Measurements from ENCODE around the gene OGFOD3. TPM values are rescaled to one million over a fixed set of nuclear protein-coding genes. Genes with fewer than 3 reads are reported as not detected.
"Not testable (repeated sequence)": the region's sequence is repeated elsewhere in the genome, so short reads cannot be mapped to it uniquely, and the experiment has no call there.

Gene OGFOD3
- total RNA-seq, 1 donor from 2014 or later: 27.1 TPM

DNA sequence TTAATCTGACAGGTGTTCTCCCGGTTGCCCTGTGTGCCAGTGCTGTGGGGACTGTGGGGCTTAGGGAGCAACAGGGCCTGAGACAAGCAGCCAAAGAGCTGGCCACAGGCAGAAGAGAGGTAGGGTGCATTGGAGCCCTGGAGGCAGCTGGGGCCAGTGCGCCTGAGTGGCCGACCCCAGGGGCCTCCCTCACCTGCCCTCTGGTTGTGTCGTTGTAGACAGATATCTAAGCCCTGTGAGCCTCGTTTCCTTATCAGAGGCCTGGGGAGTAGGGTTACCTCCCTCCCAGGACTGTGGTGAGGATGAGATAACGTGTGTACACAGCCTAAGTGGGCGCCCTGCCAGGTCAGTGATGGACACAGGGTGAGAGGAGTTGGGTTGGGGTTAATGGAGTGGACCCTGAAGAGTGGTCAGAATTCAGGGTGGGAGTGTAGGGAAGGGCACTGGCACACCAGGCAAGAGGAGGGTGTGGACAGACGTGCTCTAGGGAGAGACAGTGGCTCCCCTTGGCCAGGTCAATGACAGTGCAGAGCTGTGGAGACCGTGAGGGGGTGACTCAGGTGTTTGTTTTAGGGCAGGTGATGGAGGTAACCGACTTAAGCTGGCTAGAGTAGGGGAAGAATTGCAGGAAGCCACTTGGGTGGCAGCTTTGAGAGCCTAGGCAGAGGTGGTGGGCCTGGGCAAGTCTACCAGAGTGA is 43.6 kb upstream of the OGFOD3 start:
- H3K4me3 ChIP-seq: no peak overlapping the region
- no peaks in the 10 kb centered on the region for H3K27me3 ChIP-seq (ENCODE audit: low read depth)
- intact Hi-C loops (cut with DNase I): no loop called here
- H3K9me3 ChIP-seq: no peaks in the 10 kb centered on the region
- peaks cover 21% of the 10 kb centered on the region for H3K4me1 ChIP-seq
- no peak for ATAC-seq
- TF ChIP-seq, protein P1, sequence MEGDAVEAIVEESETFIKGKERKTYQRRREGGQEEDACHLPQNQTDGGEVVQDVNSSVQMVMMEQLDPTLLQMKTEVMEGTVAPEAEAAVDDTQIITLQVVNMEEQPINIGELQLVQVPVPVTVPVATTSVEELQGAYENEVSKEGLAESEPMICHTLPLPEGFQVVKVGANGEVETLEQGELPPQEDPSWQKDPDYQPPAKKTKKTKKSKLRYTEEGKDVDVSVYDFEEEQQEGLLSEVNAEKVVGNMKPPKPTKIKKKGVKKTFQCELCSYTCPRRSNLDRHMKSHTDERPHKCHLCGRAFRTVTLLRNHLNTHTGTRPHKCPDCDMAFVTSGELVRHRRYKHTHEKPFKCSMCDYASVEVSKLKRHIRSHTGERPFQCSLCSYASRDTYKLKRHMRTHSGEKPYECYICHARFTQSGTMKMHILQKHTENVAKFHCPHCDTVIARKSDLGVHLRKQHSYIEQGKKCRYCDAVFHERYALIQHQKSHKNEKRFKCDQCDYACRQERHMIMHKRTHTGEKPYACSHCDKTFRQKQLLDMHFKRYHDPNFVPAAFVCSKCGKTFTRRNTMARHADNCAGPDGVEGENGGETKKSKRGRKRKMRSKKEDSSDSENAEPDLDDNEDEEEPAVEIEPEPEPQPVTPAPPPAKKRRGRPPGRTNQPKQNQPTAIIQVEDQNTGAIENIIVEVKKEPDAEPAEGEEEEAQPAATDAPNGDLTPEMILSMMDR (IDR thresholded peaks at IDR 0.05): no peak
- H3K36me3 ChIP-seq: peaks cover 71% of the 10 kb centered on the region
- H3K27ac ChIP-seq: peak overlapping the region; percentile 15
- DNase-seq: no peak

DNA sequence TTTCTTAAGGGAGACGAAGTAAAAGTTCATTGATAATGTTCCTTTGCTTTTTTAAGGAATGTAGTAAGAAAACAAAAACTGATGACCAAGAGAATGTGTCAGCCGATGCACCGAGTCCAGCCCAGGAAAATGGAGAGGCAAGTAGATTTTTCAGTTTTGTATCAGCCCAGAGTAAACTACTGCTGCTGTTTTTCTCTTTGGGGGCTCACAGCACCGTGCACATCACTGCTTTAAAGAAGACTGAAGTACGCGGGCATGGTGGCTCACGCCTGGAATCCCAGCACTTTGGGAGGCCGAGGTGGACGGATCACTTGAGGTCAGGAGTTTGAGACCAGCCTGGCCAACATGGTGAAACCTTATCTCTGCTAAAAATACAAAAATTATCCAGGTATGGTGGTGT is 41.5 kb upstream of the OGFOD3 start:
- H3K9me3 ChIP-seq; H3K27me3 ChIP-seq (ENCODE audit: low read depth); H3K27ac ChIP-seq; DNase-seq; intact Hi-C loops (cut with DNase I); ATAC-seq: not testable (repeated sequence)
- Histone ChIP-seq H3K4me1 (peaks cover 33% of the 10 kb centered on the region), H3K4me3 (peak overlapping the region; percentile 96), H3K36me3 (peaks cover 51% of the 10 kb centered on the region)

DNA sequence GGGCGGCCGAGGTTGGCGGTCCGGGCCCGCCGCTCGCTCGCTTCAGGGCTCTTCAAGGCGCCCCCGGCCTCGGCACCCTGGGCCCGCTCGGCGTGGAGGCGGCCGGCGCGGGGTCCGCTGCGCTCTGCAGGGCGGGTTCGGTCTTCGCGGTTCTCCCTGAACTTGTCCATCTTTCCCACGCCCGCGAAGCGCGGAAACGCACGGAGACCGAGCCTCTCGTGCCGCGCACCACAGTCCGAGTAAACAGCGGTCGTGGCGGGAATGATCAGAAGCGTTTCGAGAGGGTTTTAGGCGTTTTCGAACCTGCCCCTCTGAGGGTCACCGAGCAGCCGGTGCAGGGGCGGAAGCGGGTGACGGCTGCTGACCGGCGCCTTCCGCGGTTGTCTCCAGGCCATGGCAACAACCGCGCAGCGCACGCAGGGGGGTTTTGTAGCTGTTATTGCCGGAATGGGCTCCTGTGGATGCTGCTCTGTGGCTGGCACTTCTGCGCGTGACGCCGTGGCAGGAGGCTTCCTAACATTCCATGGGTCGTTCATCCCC is 40.6 kb upstream of the OGFOD3 start:
- TF ChIP-seq, protein P1 (IDR thresholded peaks at IDR 0.05): no peak
- intact Hi-C loops (cut with DNase I): no loop called here
- Histone ChIP-seq H3K4me3 (peak overlapping the region; percentile 96), H3K36me3 (peaks cover 41% of the 10 kb centered on the region), H3K27me3 (ENCODE audit: low read depth) (no peaks in the 10 kb centered on the region), H3K9me3 (no peaks in the 10 kb centered on the region), H3K4me1 (peaks cover 33% of the 10 kb centered on the region), H3K27ac (peak overlapping the region; percentile 100)
- no peak for DNase-seq
- peak in 1 of 2 donors; percentile 2 for ATAC-seq

DNA sequence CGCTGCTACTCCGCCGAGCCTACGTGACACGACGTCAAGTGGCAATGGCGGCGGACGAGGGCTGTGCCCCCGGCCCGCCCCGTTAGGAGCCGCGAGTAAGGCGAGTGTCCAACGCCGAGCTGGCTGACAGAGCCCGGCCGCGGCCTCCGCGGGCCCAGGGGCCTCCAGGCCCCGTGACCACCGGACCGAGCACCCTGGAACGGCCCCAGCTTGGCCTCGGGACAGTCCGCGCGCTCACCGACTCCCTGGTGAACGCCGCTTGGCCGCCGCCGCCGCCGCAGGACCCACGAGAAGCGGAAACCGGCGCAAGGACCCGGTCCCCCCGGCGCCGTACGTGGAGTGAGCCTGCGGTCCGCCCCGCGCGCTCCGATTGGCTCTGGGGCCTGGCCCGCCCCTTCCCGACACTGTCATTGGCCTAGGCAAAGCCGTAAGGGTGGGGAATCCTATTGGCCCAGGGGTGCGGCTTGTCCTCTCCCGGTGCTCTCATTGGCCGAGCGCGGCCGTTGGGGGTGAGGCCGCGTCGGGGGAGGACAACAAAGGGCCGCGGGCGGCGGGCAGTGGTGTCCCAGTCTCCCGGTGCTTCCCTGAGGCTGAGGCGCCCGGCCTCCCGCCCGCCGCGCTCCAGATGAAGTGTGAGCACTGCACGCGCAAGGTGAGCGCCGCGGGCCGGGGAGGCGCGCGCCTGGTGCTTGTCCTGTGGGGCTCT is 39.9 kb upstream of the OGFOD3 start, which contains the start of gene NARF:
TSS of gene NARF (plus strand) at position 563 of the 706 bp plus-strand sequence. CDS start at position 626, 63 bp downstream.
- peaks cover 33% of the 10 kb centered on the region for H3K4me1 ChIP-seq
- TF ChIP-seq, protein P1 (IDR thresholded peaks at IDR 0.05): no peak
- intact Hi-C loops (cut with DNase I): no loop called here
- H3K9me3 ChIP-seq: no peaks in the 10 kb centered on the region
- H3K4me3 ChIP-seq: peak within 1 kb of the TSS; percentile 96
- H3K27ac ChIP-seq: peak within 1 kb of the TSS; percentile 100
- DNase-seq (peak; percentile 98), ATAC-seq (peak; percentile 99)
- H3K36me3 ChIP-seq: peaks cover 35% of the 10 kb centered on the region
- H3K27me3 ChIP-seq (ENCODE audit: low read depth): no peaks in the 10 kb centered on the region

DNA sequence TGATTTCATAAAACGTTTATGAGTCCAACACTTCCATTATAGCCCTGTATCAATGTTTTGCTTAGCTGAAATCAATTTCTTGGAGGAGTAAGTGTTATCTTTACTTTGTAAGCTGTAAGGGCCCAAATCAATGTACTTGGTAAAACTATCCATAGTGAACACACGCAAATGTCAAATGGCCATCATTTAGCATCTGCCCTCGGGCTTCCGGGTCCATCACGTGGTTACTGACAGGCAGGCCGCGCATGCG is 39.5 kb upstream of the OGFOD3 start:
- ATAC-seq (no peak), DNase-seq (no peak)
- Histone ChIP-seq H3K36me3 (peaks cover 30% of the 10 kb centered on the region), H3K9me3 (no peaks in the 10 kb centered on the region), H3K4me1 (peaks cover 33% of the 10 kb centered on the region), H3K27ac (peak overlapping the region; percentile 100), H3K4me3 (peak overlapping the region; percentile 96), H3K27me3 (ENCODE audit: low read depth) (no peaks in the 10 kb centered on the region)
- TF ChIP-seq, protein P1 (IDR thresholded peaks at IDR 0.05): no peak
- intact Hi-C loops (cut with DNase I): no loop called here

Measured in lower lobe of right lung (tissue), 2 donors.